OCI-LY3 (cell line): ENCODE measurements around the gene CDC42EP5.

Experiments used
- H2AFZ ChIP-seq: fragments of 200-600, 300-600 bp; shearing (Covaris generic); 2 replicates; pipeline ENCODE4 v1.6.0; 2014; ENCODE audit warnings: antibody characterized with exemption, low read depth, low read length
- H3K27ac ChIP-seq: fragments of 200-600, 300-600 bp; sonication (generic); 2 replicates; pipeline ENCODE4 v1.5.1; 2014; ENCODE audit warnings: mild to moderate bottlenecking, low read length, moderate library complexity, mixed read lengths
- H3K27me3 ChIP-seq: fragments of 200-600, 300-600 bp; sonication (generic); 2 replicates; pipeline ENCODE4 v1.6.1; 2014; ENCODE audit warnings: low read depth, low read length, mixed read lengths
- H3K36me3 ChIP-seq: fragments of 200-600, 300-600 bp; sonication (generic); replicated peaks from 2 replicates; pipeline ENCODE3; 2014; ENCODE audit warnings: low read depth, low read length, mixed read lengths
- H3K4me1 ChIP-seq: fragments of 300-600, 200-600 bp; sonication (generic); 2 replicates; pipeline ENCODE4 v1.6.1; 2014; ENCODE audit warnings: low read length, mixed read lengths
- H3K4me2 ChIP-seq: fragments of 200-600, 300-600 bp; sonication (generic); 2 replicates; pipeline ENCODE4 v1.6.1; 2014; ENCODE audit warnings: low read length, mixed read lengths
- H3K4me3 ChIP-seq: fragments of 300-600, 200-600 bp; sonication (generic); 2 replicates; pipeline ENCODE4 v1.5.1; 2014; ENCODE audit warnings: antibody characterized with exemption, mild to moderate bottlenecking, low read length, moderate library complexity
- H3K79me2 ChIP-seq: fragments of 300-600, 200-600 bp; shearing (Covaris generic); 2 replicates; pipeline ENCODE4 v1.6.1; 2014; ENCODE audit warnings: mild to moderate bottlenecking, low read length, mixed read lengths
- H3K9ac ChIP-seq: fragments of 300-600, 200-600 bp; shearing (Covaris generic); 2 replicates; pipeline ENCODE4 v1.6.0; 2014; ENCODE audit warnings: mild to moderate bottlenecking, low read length, moderate library complexity
- H3K9me3 ChIP-seq: fragments of 200-600, 300-600 bp; shearing (Covaris generic); 2 replicates; pipeline ENCODE4 v1.6.1; 2014; ENCODE audit warnings: low read length, mixed read lengths; ENCODE audit not compliant: insufficient read depth
- H4K20me1 ChIP-seq: fragments of 200-600, 300-600 bp; sonication (generic); 2 replicates; pipeline ENCODE4 v1.6.1; 2016; ENCODE audit warnings: low read length, mixed read lengths; ENCODE audit not compliant: insufficient read depth
- EZH2phosphoT487 ChIP-seq: fragments of 200-600 bp; shearing (Covaris generic); IDR thresholded peaks from 2 replicates; pipeline ENCODE4 v1.6.1; 2018; ENCODE audit warnings: antibody characterized with exemption, mixed run types, low read depth
- TF ChIP-seq, protein P1 (sequence below): fragments of 200-600, 300-600 bp; sonication (generic); IDR thresholded peaks from 2 replicates; pipeline ENCODE4 v1.5.1; 2014; ENCODE audit warnings: antibody characterized with exemption, low read length, low read depth

The CDC42EP5 gene

DNA sequence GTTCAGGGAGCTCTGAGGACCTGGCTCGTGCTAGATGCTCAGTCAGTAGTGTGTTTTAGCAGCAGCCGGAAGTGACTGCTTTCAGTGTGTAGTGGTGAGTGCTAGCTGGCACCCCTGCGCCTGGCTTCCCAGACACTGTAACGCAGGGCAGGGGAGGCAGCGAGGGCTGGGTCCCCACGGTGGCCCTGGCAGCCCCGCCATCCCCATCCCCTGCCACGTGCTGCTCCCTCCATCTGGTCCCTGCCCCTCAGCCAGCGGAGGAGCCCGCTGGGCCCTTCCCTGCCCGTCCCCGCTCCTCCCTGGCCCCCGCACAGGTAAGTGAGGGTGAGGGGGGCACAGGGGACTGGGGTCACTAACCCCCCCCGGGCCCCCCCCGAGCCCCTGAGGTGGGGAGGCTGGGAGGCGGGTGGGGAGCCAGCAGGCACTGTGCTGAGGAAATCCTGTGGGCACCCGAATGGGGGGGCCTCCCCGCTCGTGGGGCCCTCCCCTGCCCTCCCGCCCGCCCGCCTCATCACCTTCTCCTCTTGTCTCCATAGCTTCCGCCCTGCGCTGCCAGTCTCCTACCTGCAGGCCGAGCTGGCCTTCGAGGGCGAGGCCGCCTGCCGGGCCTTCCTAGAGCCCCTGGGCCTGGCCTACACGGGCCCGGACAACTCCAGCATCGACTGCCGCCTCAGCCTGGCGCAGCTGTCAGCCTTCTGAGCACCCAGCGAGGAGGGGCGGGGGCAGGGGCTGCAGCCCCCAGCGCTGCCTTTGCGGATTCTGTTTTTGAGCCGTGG lies 12.7 kb downstream of the CDC42EP5 start:
- H3K4me3 ChIP-seq, result no peak overlapping the region
- peaks cover 10% of the 10 kb centered on the region for H3K4me1 ChIP-seq
- H3K79me2 ChIP-seq, result peaks cover 14% of the 10 kb centered on the region; the same call in 1 of the 2 replicates
- no peaks in the 10 kb centered on the region for H3K9me3 ChIP-seq
- no peaks in the 10 kb centered on the region for H3K27me3 ChIP-seq
- TF ChIP-seq, protein P1, sequence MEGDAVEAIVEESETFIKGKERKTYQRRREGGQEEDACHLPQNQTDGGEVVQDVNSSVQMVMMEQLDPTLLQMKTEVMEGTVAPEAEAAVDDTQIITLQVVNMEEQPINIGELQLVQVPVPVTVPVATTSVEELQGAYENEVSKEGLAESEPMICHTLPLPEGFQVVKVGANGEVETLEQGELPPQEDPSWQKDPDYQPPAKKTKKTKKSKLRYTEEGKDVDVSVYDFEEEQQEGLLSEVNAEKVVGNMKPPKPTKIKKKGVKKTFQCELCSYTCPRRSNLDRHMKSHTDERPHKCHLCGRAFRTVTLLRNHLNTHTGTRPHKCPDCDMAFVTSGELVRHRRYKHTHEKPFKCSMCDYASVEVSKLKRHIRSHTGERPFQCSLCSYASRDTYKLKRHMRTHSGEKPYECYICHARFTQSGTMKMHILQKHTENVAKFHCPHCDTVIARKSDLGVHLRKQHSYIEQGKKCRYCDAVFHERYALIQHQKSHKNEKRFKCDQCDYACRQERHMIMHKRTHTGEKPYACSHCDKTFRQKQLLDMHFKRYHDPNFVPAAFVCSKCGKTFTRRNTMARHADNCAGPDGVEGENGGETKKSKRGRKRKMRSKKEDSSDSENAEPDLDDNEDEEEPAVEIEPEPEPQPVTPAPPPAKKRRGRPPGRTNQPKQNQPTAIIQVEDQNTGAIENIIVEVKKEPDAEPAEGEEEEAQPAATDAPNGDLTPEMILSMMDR, result no peak
- TF ChIP-seq EZH2phosphoT487, result no peak
- no peak overlapping the region for H3K9ac ChIP-seq
- peaks cover 65% of the 10 kb centered on the region for H3K36me3 ChIP-seq
- H3K4me2 ChIP-seq, result no peak overlapping the region
- H2AFZ ChIP-seq, result no peak overlapping the region
- no peak overlapping the region for H3K27ac ChIP-seq
- H4K20me1 ChIP-seq, result peaks cover 28% of the 10 kb centered on the region

DNA sequence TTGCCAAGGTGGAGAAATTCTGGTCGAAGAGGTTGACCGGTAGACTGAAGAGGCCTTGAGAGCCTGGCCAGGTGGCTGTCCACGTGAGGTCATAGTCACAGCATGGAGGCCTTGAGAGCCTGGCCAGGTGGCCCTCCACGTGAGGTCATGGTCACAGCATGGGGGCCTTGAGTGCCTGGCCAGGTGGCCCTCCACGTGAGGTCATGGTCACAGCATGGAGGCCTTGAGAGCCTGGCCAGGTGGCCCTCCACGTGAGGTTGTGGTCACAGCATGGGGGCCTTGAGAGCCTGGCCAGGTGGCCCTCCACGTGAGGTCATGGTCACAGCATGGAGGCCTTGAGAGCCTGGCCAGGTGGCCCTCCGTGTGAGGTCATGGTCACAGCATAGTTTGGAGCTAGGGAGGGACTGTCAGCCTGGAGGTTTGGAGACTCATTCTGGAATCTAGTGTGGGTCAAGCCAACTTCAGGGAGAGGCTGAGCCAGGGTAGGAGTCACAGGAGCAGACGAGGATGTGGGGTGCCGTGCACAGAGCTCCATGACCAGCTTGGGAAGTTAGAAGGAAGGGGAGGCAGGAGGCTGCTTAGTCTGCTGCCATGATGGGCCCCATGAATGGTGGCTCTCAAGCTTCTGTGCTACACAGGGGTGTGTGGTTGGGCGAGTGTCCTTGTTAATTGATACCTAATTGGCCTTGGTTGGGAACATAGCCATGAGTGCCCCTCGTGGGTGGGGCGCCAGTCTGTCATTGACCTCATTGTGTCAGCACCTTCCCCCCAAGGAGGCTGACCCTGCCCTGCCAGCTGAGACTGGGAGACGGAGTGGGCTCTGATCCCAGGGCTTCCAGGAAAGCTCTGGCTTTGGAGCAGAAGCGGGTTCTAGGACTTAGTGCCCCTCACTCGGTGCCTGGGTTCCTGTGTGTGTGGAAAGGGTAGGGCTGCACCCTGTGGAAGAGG lies 13.5 kb downstream of the CDC42EP5 start:
- peaks cover 8% of the 10 kb centered on the region for H3K4me1 ChIP-seq
- peaks cover 14% of the 10 kb centered on the region; the same call in 1 of the 2 replicates for H3K79me2 ChIP-seq
- H3K36me3 ChIP-seq, result peaks cover 74% of the 10 kb centered on the region
- TF ChIP-seq, protein P1, result no peak
- TF ChIP-seq EZH2phosphoT487, result no peak
- H3K27me3 ChIP-seq, result no peaks in the 10 kb centered on the region
- no peak overlapping the region for H3K27ac ChIP-seq
- H3K9me3 ChIP-seq, result no peaks in the 10 kb centered on the region
- H3K4me3 ChIP-seq, result no peak overlapping the region
- no peak overlapping the region for H2AFZ ChIP-seq
- peaks cover 34% of the 10 kb centered on the region for H4K20me1 ChIP-seq
- no peak overlapping the region for H3K4me2 ChIP-seq
- no peak overlapping the region for H3K9ac ChIP-seq

DNA sequence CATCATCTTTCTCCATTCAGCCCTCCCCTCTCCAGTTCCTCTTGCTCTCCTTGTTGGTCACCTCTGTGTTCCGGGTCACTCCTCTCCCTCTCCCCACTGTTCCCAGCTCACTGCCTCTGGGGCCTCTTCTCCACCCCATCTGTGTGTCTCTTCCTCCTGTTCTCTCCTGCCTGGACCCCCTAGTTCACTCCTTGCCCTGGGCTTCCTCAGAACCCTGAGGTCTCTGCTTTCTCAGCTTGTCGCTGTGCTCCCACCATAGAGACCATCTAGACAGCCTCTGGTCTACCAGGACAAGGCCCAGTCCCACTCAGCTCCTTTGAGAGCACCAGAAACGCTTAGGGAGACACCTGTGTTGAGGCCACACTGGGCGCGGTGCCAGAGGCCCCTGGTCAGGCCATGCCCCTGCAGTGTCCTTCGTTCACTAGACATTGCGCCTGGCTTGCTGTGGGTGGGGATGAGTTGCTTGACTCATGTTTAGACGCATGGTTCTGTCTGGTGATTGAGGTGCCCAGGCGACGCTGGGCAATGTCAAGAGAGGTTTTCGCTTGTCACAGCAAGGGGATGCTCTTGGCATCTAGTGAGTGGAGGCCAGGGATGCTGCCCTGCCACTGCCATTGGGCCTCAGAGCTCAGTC lies 14.3 kb downstream of the CDC42EP5 start:
- Histone ChIP-seq H3K27ac (no peak overlapping the region), H3K4me3 (no peak overlapping the region), H3K4me1 (peaks cover 3% of the 10 kb centered on the region), H3K79me2 (peaks cover 22% of the 10 kb centered on the region; the same call in 1 of the 2 replicates), H3K36me3 (peaks cover 81% of the 10 kb centered on the region), H3K9ac (no peak overlapping the region), H4K20me1 (peaks cover 41% of the 10 kb centered on the region), H3K27me3 (no peaks in the 10 kb centered on the region), H3K9me3 (no peaks in the 10 kb centered on the region), H2AFZ (no peak overlapping the region), H3K4me2 (no peak overlapping the region)
- TF ChIP-seq, protein P1, result no peak
- no peak for TF ChIP-seq EZH2phosphoT487
